Measurements from ENCODE around the gene SLC3A2.
"Not testable (repeated sequence)": the region's sequence is repeated elsewhere in the genome, so short reads cannot be mapped to it uniquely, and the experiment has no call there.

SLC3A2 gene

DNA sequence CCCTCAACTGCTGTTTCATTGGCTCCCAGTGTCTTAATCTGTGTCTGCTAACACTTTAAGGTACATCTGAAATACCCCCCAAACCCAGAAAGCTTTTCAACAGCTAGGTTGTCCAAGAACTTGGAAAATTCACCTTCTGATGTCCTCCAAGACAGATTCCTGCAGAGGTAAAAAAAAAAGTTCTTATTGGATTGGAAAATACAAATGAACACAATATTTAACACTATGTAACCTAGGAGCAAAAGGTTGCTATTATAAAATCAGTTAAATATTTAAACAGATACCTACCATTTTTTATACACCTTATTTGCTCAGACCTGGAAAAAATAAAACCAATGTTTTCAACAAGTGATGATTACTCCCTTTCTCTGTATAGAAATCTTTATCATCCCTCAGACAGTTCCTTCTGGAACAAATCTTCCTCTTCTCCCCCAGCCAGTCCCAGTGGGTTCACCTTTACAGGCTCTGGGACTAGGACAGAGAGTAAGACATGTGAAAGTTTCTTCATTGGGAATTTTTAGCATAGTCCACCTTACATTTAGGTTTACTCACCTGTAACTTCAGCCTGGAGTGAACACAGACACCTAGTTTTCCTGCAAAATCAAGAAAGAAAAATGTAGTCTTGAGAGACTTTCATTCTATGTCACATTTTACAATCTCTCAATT is 28.0 kb upstream of the SLC3A2 start:
- DNase-seq = no peak

DNA sequence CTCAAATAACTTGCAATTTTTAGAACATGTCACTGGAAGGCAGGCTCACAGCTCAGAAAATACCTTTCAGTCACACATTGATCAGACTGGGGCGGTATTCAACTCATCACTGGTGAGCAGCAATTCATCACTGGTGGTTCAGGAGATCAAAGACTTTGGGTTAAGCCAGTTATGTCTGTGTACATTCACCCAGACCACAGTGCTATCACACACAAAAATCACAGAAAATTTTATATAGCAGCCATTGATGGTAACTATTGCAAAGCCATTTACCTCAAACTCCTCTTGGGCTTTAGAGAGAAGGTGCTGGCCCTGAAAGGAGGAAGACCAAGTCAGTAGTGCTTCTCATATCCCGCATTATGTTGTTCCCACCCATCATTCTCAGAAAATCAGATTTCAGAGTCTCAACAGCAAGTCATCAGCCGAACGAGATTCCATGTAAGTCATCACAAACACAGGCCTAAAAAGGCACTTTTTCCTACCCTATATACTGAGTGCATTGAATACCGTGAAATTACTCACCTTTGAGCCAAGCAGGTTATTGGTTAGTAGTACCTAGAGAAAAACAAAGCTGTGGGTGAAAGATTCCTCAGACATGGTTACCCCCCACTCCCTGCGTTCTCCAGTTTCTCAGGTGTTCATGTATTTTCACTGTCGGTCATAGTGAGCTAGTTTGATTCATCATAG is 27.3 kb upstream of the SLC3A2 start:
- peak; percentile 68 for DNase-seq

DNA sequence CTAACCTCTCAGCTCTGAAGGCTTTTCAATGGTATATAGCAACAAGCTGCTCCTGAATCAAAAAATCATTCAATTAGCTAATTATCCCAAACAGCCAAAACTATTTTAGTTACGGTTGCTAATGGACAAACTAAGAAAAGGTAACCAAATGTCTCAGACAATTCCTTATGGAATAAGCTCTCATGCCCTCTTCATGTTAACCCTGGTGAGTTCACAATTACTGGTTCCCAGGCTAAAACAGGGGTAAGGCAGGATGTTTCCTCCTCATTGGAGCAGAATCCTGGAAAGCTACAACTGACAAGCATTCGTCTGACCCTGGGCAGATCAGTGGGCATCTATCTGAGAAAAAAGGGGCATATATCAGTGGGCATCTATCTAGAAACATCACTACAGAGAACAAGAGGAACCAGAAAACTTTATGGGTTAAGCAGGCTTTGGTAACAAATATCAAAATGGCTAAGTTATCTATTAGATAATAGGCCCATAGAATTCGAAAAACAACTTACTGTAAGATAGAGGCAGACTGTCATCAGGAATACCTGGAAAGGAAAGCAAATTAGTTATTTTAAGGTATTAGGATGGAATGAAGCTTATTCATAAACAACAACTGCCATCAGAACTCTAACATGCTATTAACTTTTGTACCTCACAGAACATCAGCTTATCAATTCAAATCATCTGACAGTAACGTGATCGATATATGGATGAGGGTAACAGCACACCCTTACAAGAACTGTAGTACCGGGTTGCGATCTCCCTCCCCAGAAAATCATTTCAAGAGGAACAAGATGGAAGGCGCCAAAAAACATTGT is 26.5 kb upstream of the SLC3A2 start:
- DNase-seq = no peak

DNA sequence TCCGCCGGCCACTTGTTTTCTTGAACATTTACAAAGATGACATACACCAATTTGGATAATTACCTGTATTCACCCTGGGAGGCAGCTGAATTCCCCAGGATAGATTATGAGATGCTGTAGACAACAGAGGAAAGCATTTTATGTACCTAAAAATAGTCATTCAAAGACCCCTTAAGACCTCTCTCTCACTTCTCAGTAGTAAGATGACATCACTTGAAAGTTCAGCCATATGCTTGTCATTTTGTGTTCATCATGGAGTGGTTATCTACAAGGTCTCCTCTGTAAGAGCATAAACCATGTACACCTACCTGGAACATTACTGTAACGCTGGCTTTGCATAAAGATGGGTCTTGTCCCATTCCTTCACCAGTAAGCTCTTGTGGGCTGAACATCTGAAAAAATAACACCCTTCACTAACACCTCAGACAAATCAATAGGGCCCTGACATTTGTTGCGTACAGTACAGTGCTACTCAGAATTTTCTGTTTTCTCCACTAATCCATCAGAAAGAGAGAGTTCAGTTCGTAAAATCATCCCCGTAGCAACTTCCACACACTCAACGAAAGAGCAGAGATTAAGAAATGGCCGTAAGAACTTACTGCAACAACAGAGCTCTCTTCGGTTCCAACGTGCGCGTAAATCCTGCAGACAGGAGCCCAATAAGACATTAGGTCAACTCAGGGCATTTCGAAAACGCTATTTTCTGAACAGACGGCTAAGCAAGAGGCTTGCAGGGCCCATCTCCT is 25.7 kb upstream of the SLC3A2 start:
- DNase-seq = no peak

DNA sequence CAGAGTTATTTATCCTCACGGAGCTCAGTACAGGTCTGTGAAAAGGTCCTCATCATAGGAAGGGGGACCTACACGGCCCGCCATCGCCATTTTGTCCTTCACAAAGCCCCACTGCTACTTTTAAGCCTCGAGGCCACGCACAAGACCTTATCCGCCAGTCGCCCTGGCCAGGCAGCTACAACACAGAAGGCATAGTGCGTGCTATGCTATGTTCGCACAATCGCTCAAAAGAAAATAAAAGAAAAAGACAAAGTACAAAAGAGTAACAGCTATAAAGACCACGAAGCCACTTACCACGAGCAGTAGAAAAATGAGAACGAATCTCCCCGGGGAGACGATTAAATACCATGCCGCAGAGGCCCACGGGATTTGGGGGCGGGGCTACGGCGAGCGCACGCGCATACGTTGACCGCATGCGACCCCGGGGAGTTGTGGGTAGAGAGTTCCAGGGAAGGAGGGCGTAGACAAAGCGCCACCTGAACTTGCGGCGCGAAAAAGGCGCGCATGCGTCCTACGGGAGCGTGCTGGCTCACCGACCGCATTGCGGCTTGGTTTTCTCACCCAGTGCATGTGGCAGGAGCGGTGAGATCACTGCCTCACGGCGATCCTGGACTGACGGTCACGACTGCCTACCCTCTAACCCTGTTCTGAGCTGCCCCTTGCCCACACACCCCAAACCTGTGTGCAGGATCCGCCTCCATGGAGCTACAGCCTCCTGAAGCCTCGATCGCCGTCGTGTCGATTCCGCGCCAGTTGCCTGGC is 24.9 kb upstream of the SLC3A2 start:
- DNase-seq = peak; percentile 99

DNA sequence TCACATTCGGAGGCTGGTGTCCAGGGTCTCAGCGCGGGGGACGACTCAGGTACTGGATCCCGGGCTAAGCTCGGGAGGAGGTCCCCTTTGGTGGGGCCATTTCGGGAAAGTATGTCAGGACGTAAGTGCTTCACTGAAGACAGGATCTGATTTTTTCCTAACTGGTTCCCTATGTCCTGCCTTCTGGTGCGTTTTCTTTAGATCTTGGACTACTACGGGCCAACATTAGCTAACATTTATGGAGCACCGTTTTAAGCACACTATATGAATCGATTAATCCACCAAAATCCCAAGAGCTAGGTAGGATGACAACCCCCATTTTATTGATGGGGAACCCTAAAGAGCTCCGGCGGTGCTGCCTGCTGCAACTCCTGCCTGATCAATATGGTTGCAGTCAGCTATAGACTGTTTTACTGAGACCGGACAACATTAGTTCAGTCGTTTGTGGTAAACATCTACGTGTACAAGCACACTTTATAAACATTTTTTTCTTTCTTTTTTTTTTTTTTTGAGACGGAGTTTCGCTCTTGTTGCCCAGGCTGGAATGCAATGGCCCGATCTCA is 24.3 kb upstream of the SLC3A2 start:
- no peak for DNase-seq

DNA sequence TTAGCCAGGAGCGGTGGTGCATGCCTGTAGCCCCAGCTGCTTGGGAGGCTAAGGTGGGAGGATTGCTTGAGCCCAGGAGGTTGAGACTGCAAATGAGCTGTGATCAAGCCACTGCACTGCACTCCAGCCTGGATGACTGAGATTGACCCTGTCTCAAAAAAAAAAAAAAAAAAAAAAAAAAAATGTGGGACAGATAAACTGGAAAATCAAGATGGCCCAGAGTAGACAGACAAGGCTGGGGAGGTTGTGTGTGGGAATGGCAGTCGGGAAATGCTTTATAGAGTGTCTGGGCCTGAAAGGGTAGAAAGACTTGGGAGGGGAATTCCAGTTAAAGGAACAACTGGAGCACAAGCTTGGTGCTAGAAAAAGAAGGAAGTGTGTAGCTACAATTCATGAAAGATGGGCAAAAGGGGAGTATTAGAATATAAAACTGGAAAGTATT is 23.1 kb upstream of the SLC3A2 start:
- DNase-seq = no peak

DNA sequence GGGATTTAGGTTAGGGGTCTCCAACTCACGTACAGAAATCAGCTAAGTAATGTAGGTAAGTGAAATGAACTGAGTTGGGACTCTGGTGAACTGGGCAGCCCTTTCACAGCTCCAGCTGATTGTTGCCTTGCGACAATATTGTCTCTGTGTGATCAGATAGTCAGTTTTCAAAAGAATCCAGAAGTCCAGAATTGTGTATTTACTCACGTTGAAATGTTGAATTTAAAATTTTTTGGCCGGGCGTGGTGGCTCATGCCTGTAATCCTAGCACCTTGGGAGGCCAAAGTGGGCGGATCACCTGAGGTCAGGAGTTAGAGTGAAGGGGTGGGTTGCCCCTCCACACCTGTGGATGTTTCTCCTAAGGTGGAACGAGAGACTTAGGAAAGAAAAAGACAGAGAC is 22.5 kb upstream of the SLC3A2 start:
- DNase-seq = no peak

DNA sequence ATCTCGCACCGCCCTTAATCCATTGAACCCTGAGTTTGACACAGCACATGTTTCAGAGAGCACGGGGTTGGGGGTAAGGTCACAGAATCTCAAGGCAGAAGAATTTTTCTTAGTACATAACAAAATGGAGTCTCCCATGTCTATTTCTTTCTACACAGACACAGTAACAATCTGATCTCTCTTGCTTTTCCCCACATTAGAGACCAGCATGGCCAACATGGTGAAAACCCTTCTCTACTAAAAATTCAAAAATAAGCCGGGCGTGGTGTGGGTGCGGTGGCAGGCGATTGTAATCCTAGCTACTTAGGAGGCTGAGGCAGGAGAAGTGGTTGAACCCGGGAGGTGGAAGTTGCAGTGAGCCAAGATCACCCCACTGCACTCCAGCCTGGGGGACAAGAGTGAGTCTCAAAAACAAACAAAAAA is 21.4 kb upstream of the SLC3A2 start:
- DNase-seq = not testable (repeated sequence)

DNA sequence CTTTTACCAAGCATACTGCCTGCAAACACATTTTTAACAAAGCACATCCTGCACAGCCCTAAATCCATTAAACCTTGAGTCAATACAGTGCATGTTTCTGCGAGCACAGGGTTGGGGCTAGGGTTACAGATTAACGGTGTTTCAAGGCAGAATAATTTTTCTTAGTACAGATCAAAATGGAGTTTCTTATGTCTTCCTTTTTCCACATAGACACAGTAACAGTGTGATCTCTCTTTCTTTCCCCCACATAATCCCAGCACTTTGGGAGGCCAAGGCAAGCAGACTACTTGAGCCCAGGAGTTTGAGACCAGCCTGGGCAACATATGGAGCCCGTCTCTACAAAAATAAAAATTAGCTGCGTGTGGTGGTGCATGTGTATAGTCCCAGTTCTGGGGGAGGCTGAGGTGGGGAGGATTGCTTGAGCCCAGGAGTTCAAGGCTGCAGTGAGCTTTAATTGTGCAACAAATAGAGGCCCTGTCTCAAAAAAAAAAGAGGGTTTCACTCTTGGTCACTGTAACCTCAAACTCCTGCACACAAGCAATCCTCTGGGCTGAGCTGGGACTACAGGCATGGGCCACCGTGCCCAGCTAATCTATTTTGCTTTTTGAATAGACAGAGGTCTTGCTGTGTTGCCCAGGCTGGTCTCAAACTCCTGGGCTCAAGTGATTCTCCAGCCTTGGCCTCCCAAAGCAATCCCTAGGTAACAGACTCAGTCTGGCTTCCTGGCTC is 19.7 kb upstream of the SLC3A2 start:
- no peak for DNase-seq

DNA sequence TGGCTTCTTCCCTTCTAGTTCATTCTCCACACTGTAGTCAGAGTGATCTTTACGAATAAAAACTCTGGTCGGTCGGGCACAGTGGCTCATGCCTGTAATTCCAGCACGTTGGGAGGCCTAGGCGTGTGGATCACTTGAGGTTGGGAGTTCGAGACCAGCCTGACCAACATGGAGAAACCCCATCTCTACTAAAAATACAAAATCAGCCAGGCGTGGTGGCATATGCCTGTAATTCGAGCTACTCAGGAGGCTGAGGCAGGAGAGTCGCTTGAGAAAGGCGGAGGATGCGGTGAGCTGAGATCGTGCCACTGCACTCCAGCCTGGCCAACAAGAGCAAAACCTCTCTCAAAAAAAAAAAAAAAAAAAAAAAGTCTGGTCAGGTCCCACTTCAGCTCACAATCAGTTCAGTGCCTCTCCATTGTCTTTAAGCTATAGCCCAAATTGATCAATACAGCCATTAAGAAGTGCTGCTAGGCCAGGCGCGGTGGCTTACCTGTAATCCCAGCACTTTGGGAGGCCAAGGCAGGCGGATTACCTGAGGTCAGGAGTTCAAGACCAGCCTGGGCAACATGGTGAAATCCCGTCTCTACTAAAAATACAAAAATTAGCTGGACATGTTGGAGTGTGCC is 19.0 kb upstream of the SLC3A2 start:
- not testable (repeated sequence) for DNase-seq

DNA sequence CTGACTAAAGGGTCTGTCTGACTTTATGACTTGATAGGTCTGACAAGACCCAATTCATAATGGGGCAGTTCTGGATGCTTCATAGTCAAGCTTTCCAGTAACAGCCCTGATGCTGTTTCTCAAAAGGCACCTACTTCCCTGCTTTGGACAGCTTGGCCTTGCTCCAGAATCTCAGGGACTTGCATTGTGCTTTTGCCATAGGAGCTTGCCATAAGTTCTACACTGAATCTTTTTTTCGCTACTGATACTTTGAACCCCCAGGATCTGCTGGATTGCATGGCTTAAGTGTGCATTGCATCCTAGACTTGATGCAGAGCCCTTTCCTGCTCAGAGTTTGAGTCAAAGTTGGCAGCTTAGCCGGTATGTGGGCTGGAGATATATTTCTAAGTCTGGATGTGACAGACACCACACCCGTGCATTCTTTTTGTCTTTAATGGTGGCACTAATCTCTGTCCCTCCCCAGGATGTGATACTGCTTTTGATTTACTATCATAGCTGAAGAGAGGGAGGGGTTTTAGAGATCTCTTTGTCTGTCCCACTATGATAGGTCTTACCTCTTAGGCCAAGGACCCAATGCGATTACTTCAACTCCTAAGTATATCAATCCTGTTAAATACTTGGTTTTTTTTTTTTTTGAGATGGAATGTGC is 16.9 kb upstream of the SLC3A2 start:
- DNase-seq = no peak

DNA sequence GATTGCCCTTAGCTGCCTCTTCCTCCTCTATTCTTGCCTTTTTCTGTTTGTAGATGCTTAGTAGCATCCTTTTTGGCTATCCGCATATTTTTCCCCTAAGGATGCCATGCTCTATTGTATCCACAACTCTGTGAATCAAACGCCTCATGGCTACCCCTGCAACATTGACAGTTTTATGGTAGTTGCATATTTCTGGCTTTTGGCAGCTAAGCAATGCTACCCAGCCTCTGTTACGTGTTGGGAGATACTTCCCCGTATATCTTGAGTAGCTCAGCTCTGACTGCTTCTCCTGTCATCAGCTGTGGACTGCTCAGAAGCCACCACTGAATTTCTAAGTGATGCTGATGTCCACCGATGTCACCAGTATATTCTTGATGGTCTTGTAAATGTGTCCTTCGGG is 15.1 kb upstream of the SLC3A2 start:
- DNase-seq = no peak

DNA sequence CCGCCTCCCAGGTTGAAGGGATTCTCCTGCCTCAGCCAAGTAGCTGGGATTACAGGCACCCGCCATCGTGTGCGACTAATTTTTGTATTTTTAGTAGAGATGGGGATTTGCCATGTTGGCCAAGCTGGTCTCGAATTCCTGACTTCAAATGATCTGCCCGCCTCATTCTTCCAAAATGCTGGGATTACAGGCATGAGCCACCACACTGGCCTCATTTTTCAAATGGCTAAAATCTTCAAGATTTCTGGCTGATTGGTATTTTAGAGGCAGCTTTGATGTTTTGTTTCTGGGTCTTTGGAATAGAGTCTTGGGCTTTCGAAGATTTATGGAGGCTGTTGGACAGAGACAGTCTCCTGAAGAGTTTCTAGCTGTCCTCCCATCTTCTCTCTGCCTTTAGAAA is 5.8 kb upstream of the SLC3A2 start:
- no peak for DNase-seq

DNA sequence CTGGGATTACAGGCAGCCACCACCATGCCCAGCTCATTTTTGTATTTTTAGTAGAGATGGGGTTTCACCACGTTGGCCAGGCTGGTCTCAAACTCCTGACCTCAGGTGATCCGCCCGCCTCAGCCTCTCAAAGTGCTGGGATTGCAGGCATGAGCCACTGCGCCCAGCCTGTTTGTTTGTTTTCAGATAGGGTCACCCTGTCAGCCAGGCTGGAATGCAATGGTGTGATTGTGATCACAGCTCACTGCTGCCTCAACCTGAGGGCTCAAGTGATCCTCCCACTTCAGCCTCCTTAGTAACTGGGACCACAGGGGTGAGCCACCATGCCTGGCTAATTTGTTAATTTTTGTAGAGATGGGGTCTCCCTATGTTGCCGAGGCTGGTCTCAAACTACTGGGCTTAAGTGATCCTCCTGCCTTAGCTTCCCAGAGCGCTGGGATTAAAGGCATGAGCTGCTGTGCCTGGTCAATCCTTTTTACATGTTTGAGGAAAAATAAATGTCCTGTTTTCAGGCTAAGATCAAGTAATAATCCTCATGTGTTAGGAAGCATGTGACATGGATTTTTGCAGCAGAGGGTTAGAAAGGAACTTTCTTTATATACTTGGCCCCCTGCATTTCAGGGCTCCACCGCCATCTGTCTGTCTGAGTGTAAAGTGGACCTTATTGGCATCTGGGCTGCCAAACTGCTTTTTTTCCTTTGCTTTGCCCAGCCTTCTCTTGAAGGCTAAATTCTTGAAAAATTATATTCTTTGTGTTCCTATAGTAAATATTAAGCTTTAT is 4.8 kb upstream of the SLC3A2 start:
- DNase-seq = no peak

DNA sequence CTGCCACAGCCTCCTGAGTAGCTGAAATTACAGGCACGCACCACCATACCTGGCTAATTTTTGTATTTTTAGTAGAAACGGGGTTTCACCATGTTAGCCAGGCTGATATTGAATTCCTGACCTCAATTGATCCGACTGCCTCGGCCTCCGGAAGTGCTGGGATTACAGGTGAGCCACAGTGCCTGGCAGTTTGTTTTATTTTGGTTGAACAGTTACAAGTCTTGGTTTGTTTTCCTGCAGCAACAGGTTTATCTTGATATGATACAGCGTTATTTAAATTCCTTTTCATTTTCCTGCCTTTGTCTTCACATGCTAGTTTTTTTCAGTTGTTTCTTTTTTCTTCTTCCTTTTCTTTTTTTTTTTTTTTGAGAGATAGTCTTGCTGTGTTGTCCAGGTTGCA is 4.0 kb upstream of the SLC3A2 start:
- no peak for DNase-seq

DNA sequence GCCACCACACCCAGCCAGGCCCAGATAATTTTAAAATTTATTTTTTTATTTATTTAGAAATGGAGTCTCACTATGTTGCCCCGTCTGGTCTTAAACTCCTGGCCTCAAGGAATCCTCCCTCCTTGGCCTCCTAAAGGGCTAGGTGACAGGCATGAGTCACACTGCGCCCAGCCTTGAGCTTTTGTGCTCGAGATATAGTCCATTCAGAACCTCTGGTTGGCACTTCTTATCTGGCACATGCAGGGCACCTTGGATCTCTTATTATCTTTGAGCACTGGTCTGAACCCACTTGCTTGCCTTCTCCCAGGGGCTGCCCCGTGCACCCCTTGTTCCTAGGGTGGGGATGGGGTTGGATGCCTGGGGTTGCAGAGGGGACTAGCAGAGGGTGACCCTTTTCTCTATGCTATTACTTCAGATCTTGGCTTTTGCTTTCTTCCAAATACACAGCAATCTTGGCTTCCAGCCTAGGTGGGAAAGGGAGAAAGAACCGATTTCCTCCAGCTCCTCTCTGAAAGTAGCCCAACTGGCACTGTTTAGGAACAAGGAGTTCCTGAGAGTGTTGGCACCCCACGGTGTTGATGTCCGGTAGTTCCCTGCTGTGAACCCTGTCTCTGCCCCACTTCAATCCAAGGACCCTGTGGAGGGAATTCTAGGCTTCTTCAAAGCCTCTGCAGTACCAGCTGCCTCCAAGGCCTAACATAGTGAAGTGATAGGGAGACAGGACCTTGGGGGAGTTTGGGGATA is 1.3 kb upstream of the SLC3A2 start:
- no peak for DNase-seq

DNA sequence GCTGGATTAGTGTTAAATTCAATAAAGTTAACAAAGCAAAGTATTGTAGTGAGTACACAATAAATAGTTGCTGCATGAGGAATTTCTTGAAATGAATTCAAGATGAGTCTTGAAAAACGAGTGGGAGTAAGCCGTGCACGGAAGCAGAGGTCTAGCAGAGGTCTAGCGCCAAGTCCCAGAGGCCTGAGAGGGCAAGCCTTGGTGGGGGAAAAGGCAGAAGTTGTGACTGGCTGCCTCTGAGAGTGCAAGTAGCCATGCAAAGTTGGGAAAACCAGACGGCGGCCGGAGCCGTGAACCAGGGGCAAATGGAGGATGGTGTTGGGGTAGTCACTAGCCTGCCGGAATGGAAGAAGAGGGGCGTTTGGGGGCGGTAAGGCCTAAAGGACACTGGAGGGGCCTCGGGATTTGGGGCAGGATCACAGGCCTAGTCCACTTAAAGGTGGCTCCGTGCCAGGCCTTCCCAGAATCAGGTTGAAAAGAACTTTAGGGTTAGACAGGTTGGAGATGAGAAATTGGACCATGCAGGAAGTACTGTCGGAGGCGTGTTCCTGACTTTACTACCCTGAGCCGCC is 379 bp upstream of the SLC3A2 start:
- no peak for DNase-seq
